ENCODE results near the gene PCLO. TPM values are rescaled to one million over a fixed set of nuclear protein-coding genes. Genes with fewer than 3 reads are reported as not detected.
"Not testable (repeated sequence)": the region's sequence is repeated elsewhere in the genome, so short reads cannot be mapped to it uniquely, and the experiment has no call there.

The PCLO gene
- total RNA-seq, 2 experiments from 2014 or later = not detected

DNA sequence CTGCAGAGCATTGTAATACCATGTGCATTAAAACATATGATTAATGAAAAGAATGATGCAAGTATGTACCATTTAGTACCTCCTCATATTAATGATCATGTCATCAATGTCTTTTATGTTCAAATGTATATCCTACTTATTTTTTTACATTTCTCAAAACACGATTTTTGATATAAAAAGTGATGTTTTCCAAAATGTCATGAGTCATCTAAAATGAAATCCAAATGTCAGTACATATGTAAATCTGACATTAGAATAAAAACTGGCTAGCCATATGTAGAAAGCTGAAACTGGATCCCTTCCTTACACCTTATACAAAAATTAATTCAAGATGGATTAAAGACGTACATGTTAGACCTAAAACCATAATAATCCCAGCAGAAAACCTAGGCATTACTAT is 261.6 kb downstream of the PCLO start:
- H3K4me1 Mint-ChIP-seq (ENCODE audit: low read depth); DNase-seq; H3K36me3 Mint-ChIP-seq (ENCODE audit: low read depth); CTCF ChIA-PET; H3K4me3 Mint-ChIP-seq; H3K27me3 Mint-ChIP-seq (ENCODE audit: low read depth); intact Hi-C loops (cut with micrococcal nuclease); H3K9me3 Mint-ChIP-seq; H3K27ac Mint-ChIP-seq: not testable (repeated sequence)

DNA sequence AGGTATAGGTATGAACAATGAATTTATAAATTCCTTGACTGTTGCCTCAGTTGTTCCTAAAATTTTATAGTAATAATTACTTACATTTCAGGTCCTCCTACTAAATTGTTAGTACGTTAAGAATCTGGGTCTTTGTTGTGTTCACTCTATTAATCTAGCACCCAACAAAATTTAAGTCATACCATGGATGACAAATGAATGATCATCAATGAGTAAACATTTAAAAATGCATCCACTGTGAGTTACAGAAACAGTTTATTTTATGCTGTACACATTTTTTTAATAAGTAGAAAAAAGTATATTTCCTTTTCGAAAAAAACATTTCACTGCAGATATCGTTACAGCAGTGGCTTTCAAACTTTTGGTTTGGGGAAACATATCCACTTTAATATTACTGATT is 265.2 kb downstream of the PCLO start:
- CTCF ChIA-PET = no interaction called here
- peaks cover 3% of the 10 kb centered on the region for H3K9me3 Mint-ChIP-seq
- H3K4me1 Mint-ChIP-seq (ENCODE audit: low read depth) = no peaks in the 10 kb centered on the region
- H3K27ac Mint-ChIP-seq = no peak overlapping the region
- H3K36me3 Mint-ChIP-seq (ENCODE audit: low read depth) = no peaks in the 10 kb centered on the region
- H3K27me3 Mint-ChIP-seq (ENCODE audit: low read depth) = no peaks in the 10 kb centered on the region
- no peak for DNase-seq
- no peak overlapping the region for H3K4me3 Mint-ChIP-seq
- intact Hi-C loops (cut with micrococcal nuclease) = no loop called here

DNA sequence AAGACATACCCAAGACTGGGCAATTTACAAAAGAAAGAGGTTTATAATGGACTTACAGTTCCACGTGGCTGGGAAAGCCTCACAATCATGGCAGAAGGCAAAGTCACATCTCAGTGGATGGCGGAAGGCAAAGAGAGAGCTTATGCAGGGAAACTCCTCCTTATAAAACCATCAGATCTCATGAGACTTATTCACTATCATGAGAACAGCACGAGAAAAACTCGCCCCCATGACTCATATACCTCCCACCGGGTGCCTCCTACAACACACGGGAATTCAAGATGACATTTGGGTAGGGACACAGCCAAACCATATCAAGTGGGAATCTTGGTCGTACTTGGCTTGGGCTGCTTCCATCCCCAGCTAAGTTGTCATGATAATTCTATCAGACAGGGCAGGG is 268.3 kb downstream of the PCLO start:
- H3K9me3 Mint-ChIP-seq; CTCF ChIA-PET; DNase-seq; H3K4me1 Mint-ChIP-seq (ENCODE audit: low read depth); intact Hi-C loops (cut with micrococcal nuclease); H3K4me3 Mint-ChIP-seq; H3K36me3 Mint-ChIP-seq (ENCODE audit: low read depth); H3K27me3 Mint-ChIP-seq (ENCODE audit: low read depth); H3K27ac Mint-ChIP-seq: not testable (repeated sequence)

DNA sequence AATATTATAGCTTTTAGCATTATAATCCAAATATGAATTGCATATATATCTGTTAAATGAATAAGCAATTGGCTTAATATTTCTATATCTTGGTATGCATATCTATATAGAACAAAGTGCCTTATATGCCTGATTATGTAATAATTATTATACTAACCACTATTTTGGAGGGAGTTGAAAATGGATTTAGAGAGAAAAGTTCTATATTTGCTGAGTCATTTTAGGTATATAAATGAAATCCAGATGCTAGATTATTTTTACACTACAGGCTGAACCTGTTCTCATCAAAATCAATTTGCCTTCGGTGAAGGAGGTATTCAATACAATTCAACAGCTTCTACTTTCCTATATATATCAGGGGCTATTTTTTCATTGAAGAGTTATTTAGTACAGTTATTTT is 276.4 kb downstream of the PCLO start:
- Mint-ChIP-seq H3K36me3 (ENCODE audit: low read depth) (no peaks in the 10 kb centered on the region), H3K4me3 (no peak overlapping the region), H3K4me1 (ENCODE audit: low read depth) (no peaks in the 10 kb centered on the region), H3K27ac (no peak overlapping the region), H3K27me3 (ENCODE audit: low read depth) (no peaks in the 10 kb centered on the region), H3K9me3 (no peaks in the 10 kb centered on the region)
- DNase-seq = no peak
- intact Hi-C loops (cut with micrococcal nuclease) = no loop called here
- CTCF ChIA-PET = no interaction called here

DNA sequence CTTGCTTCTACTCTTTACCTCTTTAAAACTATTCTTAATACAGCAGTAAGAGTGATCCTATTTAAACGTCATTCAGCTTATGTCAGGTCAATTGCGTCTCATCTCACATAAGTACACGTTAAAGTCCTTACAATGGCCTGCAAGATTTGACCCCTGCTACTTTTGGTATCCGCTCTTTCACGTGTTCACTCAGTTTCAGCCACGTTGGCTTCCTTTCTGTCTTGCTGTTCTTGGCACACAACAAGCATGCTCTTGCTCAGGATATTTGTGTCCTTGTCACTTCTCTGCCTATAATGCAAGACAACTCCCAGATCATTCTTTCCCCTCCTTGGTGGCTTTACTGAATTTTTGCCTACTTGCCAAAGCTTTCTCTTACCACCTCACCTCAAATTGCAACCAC is 296.8 kb downstream of the PCLO start:
- no peak overlapping the region for H3K4me3 Mint-ChIP-seq
- H3K36me3 Mint-ChIP-seq (ENCODE audit: low read depth) = no peaks in the 10 kb centered on the region

DNA sequence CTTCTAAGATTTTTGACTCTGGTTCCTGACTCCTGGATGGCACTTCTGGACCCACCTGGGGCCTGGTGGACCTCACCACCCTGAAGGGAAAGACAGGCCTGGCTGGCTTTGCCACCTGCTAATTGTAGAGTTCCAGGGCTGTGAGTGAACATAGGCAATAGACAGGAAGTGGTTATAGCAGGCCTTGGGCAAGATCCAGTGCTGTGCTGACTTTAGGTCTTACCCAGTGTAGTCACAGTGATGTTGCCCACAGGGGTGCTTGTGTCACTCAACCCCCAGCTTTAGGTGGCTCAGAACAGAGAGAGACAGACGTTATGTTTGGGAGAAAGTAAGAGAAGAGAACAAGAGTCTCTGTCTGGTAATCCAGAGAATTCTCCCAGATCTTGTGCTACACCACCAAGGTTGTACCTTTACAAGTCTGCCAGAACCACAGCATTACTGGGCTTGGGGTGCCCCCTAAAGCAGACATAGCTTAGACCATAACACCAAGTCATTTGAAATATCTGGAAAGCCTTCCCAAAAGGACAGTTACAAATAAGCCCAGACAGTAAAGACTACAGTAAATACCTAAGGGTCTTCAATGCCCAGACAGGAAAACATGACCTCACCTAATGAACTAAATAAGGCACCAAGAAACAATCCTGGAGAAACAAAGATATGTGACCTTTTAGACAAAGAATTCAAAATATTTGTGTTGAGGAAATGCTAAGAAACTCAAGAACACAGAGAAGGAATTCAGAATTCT is 303.4 kb downstream of the PCLO start:
- CTCF ChIA-PET = no interaction called here
- no peaks in the 10 kb centered on the region for H3K27me3 Mint-ChIP-seq (ENCODE audit: low read depth)
- H3K36me3 Mint-ChIP-seq (ENCODE audit: low read depth) = no peaks in the 10 kb centered on the region
- no peaks in the 10 kb centered on the region for H3K4me1 Mint-ChIP-seq (ENCODE audit: low read depth)
- H3K27ac Mint-ChIP-seq = no peak overlapping the region
- no peak for DNase-seq
- intact Hi-C loops (cut with micrococcal nuclease) = no loop called here
- H3K4me3 Mint-ChIP-seq = no peak overlapping the region
- H3K9me3 Mint-ChIP-seq = peaks cover 2% of the 10 kb centered on the region

More for the DNA sequence above, 296.8 kb downstream of the PCLO start:
- Mint-ChIP-seq H3K4me1 (ENCODE audit: low read depth) (no peaks in the 10 kb centered on the region), H3K9me3 (peaks cover under 1% of the 10 kb centered on the region), H3K27me3 (ENCODE audit: low read depth) (no peaks in the 10 kb centered on the region), H3K27ac (no peak overlapping the region)
- no peak for DNase-seq
- CTCF ChIA-PET = no interaction called here
- intact Hi-C loops (cut with micrococcal nuclease) = no loop called here

DNA sequence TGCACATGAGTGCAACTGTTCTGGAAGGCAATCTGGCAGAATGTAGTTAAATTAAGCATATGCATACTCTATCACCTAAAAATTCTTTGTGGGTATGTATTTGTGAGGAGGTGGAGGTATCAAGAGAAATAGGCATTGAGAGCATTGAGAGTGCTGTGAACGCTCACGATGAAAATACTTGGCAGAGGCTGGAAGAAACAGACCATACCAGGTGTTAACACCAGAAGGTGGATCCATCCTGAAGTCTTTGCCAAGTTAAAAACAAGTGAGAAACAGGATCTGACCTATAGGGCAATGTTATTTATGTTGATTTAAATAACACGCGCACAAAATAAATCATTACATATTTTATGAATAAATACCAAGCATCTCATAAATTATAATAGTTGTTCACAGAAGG is 311.6 kb downstream of the PCLO start:
- DNase-seq = no peak
- Mint-ChIP-seq H3K9me3 (no peaks in the 10 kb centered on the region), H3K27me3 (ENCODE audit: low read depth) (no peaks in the 10 kb centered on the region), H3K4me3 (no peak overlapping the region), H3K27ac (no peak overlapping the region), H3K36me3 (ENCODE audit: low read depth) (no peaks in the 10 kb centered on the region), H3K4me1 (ENCODE audit: low read depth) (no peaks in the 10 kb centered on the region)
- CTCF ChIA-PET = no interaction called here
- intact Hi-C loops (cut with micrococcal nuclease) = no loop called here

DNA sequence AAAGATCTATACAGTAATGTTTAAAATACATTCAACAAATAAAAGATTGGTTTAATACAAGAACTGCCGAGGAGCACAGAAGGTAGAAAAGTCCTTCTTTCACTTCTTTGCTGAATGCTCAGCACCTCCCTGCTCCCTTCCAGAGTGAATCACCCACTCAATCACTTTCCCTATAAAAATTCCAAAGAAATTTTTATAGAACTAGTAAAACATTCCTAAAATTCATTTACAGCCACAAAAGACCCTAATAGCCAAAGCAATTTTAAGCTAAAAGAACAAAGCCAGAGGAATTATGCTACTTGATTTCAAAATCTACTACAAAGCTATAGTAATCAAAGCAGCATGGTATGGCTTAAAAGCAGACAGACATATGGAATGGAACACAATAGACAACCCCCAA is 320.9 kb downstream of the PCLO start:
- intact Hi-C loops (cut with micrococcal nuclease) = no loop called here

DNA sequence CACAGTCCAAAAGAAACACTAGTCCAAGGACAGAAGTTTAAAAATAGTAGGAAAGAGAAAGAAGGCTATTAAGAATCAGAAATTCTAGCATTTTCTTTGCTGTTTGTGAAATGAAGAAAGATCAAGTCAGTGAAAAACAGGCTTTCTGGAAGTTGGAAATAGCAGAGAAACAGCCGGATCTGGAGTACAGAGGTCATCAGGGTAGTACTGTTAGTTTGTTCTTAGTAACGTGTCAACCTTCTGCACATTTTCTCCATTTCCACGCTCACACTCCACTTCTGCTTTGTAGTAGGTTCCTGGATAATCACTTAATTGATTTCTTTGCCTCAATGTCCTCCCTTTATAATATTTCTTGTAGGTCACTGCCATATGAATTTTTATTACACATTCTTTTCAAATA is 322.6 kb downstream of the PCLO start:
- intact Hi-C loops (cut with micrococcal nuclease) = no loop called here
- Mint-ChIP-seq H3K9me3 (peaks cover 3% of the 10 kb centered on the region), H3K4me3 (no peak overlapping the region), H3K27ac (no peak overlapping the region), H3K4me1 (ENCODE audit: low read depth) (no peaks in the 10 kb centered on the region), H3K36me3 (ENCODE audit: low read depth) (no peaks in the 10 kb centered on the region), H3K27me3 (ENCODE audit: low read depth) (no peaks in the 10 kb centered on the region)
- CTCF ChIA-PET = no interaction called here
- DNase-seq = no peak

More for the DNA sequence above, 320.9 kb downstream of the PCLO start:
- no peaks in the 10 kb centered on the region for H3K4me1 Mint-ChIP-seq (ENCODE audit: low read depth)
- no peak overlapping the region for H3K4me3 Mint-ChIP-seq
- H3K36me3 Mint-ChIP-seq (ENCODE audit: low read depth) = no peaks in the 10 kb centered on the region
- no peak overlapping the region for H3K27ac Mint-ChIP-seq
- DNase-seq = no peak
- peaks cover 3% of the 10 kb centered on the region for H3K9me3 Mint-ChIP-seq
- H3K27me3 Mint-ChIP-seq (ENCODE audit: low read depth) = no peaks in the 10 kb centered on the region
- CTCF ChIA-PET = no interaction called here

DNA sequence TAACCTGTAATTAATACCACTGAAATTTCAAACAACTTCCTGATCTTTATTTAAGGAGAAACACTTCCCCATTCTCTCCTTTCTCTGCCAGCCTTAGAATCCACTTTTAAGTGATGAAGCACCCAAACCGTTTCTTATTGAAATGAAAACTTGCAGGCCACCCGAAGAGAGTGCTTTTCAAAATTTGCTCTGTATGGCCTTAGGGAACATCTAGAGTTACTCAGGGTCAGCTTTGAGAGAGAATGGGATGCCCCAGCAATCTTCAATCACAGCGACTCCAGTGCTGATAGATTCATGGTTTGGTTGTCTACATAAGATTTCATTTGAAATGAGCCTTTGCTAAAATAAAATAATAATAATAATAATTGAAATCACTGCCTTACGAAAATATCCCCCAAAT is 323.1 kb downstream of the PCLO start:
- Mint-ChIP-seq H3K9me3 (peaks cover 3% of the 10 kb centered on the region), H3K4me3 (no peak overlapping the region), H3K27ac (no peak overlapping the region), H3K36me3 (ENCODE audit: low read depth) (no peaks in the 10 kb centered on the region), H3K27me3 (ENCODE audit: low read depth) (no peaks in the 10 kb centered on the region), H3K4me1 (ENCODE audit: low read depth) (no peaks in the 10 kb centered on the region)
- DNase-seq = no peak
- CTCF ChIA-PET = no interaction called here
- intact Hi-C loops (cut with micrococcal nuclease) = no loop called here

DNA sequence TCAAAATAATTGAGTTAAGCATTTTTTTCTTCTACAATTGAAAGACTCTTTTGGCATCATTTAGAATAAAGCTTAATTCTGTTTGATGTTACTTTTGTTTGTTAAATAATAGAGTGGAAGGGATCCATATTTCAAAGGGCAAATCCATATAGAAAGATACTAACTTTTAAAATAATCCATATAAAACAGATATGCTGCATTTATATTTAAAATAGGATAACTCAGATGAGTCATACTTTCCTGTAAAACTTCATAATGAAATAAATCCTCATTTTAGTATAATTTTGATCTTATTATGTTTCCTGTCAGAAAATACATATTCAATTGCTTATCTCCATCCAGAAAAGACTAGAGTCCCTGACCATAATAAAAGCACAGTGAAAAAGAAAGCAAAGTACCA is 323.6 kb downstream of the PCLO start:
- CTCF ChIA-PET = no interaction called here
- Mint-ChIP-seq H3K4me3 (no peak overlapping the region), H3K27ac (no peak overlapping the region), H3K4me1 (ENCODE audit: low read depth) (no peaks in the 10 kb centered on the region), H3K9me3 (peaks cover 3% of the 10 kb centered on the region), H3K36me3 (ENCODE audit: low read depth) (no peaks in the 10 kb centered on the region), H3K27me3 (ENCODE audit: low read depth) (no peaks in the 10 kb centered on the region)
- intact Hi-C loops (cut with micrococcal nuclease) = no loop called here
- no peak for DNase-seq

DNA sequence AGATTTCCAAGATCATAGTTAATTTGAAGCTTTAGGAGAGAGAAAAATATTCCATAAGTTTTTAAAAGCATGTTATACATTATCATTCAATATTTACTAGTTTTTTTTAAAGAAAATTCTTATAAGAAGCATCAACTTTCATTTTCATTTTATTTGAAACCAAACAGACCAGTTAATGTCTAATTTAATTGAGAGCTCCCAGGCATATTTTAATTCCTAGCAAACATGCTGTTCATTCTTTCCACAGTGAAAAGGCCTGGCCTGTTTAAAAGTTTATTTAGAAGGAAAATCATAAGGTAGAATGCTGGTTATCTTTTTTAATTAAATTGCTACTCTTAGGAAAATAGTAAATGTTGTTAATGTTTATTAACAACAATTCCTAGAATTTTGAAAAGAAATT is 324.4 kb downstream of the PCLO start:
- peaks cover 3% of the 10 kb centered on the region for H3K9me3 Mint-ChIP-seq
- no peak overlapping the region for H3K27ac Mint-ChIP-seq
- CTCF ChIA-PET = no interaction called here
- no peak overlapping the region for H3K4me3 Mint-ChIP-seq
- DNase-seq = no peak
- no peaks in the 10 kb centered on the region for H3K36me3 Mint-ChIP-seq (ENCODE audit: low read depth)
- intact Hi-C loops (cut with micrococcal nuclease) = no loop called here
- no peaks in the 10 kb centered on the region for H3K4me1 Mint-ChIP-seq (ENCODE audit: low read depth)
- no peaks in the 10 kb centered on the region for H3K27me3 Mint-ChIP-seq (ENCODE audit: low read depth)

DNA sequence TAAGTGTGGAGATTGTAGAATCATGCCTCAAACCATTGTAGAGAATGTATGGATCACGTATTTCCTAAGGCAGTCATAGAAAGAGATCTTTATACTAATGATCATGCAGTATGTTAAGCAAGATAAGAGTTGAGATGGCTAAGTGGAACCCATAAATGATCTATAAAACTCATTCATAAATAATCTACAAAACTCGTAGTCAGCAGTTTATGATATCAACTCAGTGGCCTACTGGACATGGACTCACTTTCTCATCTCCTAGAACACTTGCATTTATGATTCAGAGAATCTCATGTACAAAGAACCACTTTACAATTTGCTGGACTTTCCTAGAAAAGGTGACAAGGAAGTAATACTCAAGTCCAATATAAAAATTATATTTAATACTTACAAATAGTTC is 339.6 kb downstream of the PCLO start:
- no peaks in the 10 kb centered on the region for H3K27me3 Mint-ChIP-seq (ENCODE audit: low read depth)
- H3K4me1 Mint-ChIP-seq (ENCODE audit: low read depth) = no peaks in the 10 kb centered on the region
- no peak overlapping the region for H3K4me3 Mint-ChIP-seq
- no peak overlapping the region for H3K27ac Mint-ChIP-seq
- no peak for DNase-seq
- H3K36me3 Mint-ChIP-seq (ENCODE audit: low read depth) = no peaks in the 10 kb centered on the region
- intact Hi-C loops (cut with micrococcal nuclease) = no loop called here
- CTCF ChIA-PET = no interaction called here
- no peaks in the 10 kb centered on the region for H3K9me3 Mint-ChIP-seq

All from activated naive CD4-positive, alpha-beta T cell treated with anti-CD3 and anti-CD28 coated beads for 36 hours (primary cell).